Caco-2 (cell line): ENCODE data around the gene SEMA4G. TPM values are rescaled to one million over a fixed set of nuclear protein-coding genes. Genes with fewer than 3 reads are reported as not detected.
A peak's percentile ranks its signal among the peaks of the same experiment; 100 is the strongest.

Experiments used
- BruUV-seq: library from RNA; stranded (reverse); fragments of 400-500 nt; replicated peaks from 2 replicates; lab custom pipeline; 2021; lab: Mats Ljungman, UMichigan
- CTCF ChIA-PET: fragments of 300-600 bp; sonication (Branson Sonifier 250); formaldehyde crosslinking; loops from one replicate; lab custom pipeline; 2022; ENCODE audit warnings: antibody characterized with exemption; lab: Charles Lee
- POLR2A ChIA-PET: fragments of 300-600 bp; sonication (Branson Sonifier 250); formaldehyde crosslinking; loops from one replicate; lab custom pipeline; 2022; ENCODE audit warnings: antibody characterized with exemption; lab: Charles Lee
- DNase-seq, 2 experiments: peaks; one replicate each; pipeline versions ENCODE4 v3.0.0 to v3.0.0-alpha.2; 2020 to 2022
- H3K27me3 ChIP-seq: replicated peaks from 2 replicates; pipeline ENCODE4 v1.6.0; 2011; ENCODE audit warnings: low read length; ENCODE audit not compliant: control insufficient read depth, insufficient read depth
- H3K36me3 ChIP-seq: 2 replicates; pipeline ENCODE4 v1.5.1; 2011; ENCODE audit warnings: low read length; ENCODE audit not compliant: control insufficient read depth, insufficient read depth
- H3K4me1 ChIP-seq: fragments of 250-450 bp; sonication (Bioruptor Pico); 2 replicates; pipeline ENCODE4 v1.5.1; 2020; ENCODE audit warnings: mild to moderate bottlenecking
- H3K4me3 ChIP-seq: 2 replicates; pipeline ENCODE4 v1.5.1; 2011; ENCODE audit warnings: low read depth, mild to moderate bottlenecking, control low read depth, low read length
- H3K9me3 ChIP-seq: fragments of 250-450 bp; sonication (Bioruptor Pico); 2 replicates; pipeline ENCODE4 v1.5.1; 2020; ENCODE audit warnings: mild to moderate bottlenecking, moderate library complexity
- H3K27ac Mint-ChIP-seq: one replicate; pipeline ENCODE4 v1.8.0; 2022; ENCODE audit warnings: mixed read lengths; ENCODE audit not compliant: unreplicated experiment
- H3K27me3 Mint-ChIP-seq: one replicate; pipeline ENCODE4 v1.8.0; 2022; ENCODE audit warnings: mixed read lengths; ENCODE audit not compliant: insufficient read depth, unreplicated experiment
- H3K36me3 Mint-ChIP-seq: one replicate; pipeline ENCODE4 v1.8.0; 2022; ENCODE audit warnings: mild to moderate bottlenecking, mixed read lengths; ENCODE audit not compliant: insufficient read depth, unreplicated experiment
- H3K4me1 Mint-ChIP-seq: one replicate; pipeline ENCODE4 v1.8.0; 2022; ENCODE audit warnings: low read depth, mixed read lengths; ENCODE audit not compliant: unreplicated experiment
- H3K4me3 Mint-ChIP-seq: one replicate; pipeline ENCODE4 v1.8.0; 2022; ENCODE audit warnings: mild to moderate bottlenecking, moderate library complexity, mixed read lengths; ENCODE audit not compliant: unreplicated experiment
- H3K9me3 Mint-ChIP-seq: one replicate; pipeline ENCODE4 v1.8.0; 2022; ENCODE audit warnings: mixed read lengths; ENCODE audit not compliant: unreplicated experiment
- intact Hi-C: fragments of 100-400 bp; cut with micrococcal nuclease; formaldehyde crosslinking; loops from one replicate; pipeline ENCODE4 v1.10.0; 2022; ENCODE audit not compliant: unreplicated experiment
- total RNA-seq: library from RNA; stranded (reverse); gene quantifications from 2 replicates; pipeline ENCODE4 v1.2.3, GENCODE V29; 2022
- TF ChIP-seq, protein P1 (sequence below), 2 experiments: fragments of 200-600 bp in 1 of 2; IDR thresholded peaks; 1 replicate in 1 of 2; 2 replicates in 1 of 2; pipeline versions ENCODE4 v1.5.1 to v1.8.0; 2011 to 2022; ENCODE audit warnings: antibody characterized with exemption in 1 of 2, control low read depth in 1 of 2, inconsistent platforms in 1 of 2, low read depth in 1 of 2, low read length in 1 of 2, mild to moderate bottlenecking in 1 of 2, moderate library complexity in 1 of 2; ENCODE audit not compliant: insufficient read depth in 1 of 2, severe bottlenecking in 1 of 2, unreplicated experiment in 1 of 2

Gene SEMA4G
- total RNA-seq, 1 experiment from 2014 or later = 81.2 TPM

DNA sequence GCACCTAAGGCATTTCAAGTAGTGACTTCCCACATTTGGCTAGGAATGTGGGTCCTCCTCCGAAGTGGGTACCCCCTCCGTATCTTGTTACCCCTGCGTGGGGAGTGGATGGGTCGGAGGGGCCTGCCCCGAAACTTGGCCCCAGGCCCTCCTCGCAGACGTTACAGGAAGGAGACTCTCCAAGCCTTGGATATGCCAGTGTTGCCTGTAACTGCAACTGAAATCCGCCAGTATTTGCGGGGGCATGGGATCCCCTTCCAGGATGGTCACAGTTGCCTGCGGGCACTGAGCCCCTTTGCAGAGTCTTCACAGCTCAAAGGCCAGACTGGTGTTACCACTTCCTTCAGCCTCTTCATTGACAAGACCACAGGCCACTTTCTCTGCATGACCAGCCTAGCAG, 18.9 kb downstream of the SEMA4G start:
- peak overlapping the region; percentile 44 for H3K4me3 ChIP-seq
- H3K27me3 Mint-ChIP-seq = no peaks in the 10 kb centered on the region
- H3K9me3 Mint-ChIP-seq = no peaks in the 10 kb centered on the region
- H3K4me1 ChIP-seq = peaks cover 4% of the 10 kb centered on the region
- peak overlapping the region; percentile 89 for H3K27ac Mint-ChIP-seq
- TF ChIP-seq, protein P1, sequence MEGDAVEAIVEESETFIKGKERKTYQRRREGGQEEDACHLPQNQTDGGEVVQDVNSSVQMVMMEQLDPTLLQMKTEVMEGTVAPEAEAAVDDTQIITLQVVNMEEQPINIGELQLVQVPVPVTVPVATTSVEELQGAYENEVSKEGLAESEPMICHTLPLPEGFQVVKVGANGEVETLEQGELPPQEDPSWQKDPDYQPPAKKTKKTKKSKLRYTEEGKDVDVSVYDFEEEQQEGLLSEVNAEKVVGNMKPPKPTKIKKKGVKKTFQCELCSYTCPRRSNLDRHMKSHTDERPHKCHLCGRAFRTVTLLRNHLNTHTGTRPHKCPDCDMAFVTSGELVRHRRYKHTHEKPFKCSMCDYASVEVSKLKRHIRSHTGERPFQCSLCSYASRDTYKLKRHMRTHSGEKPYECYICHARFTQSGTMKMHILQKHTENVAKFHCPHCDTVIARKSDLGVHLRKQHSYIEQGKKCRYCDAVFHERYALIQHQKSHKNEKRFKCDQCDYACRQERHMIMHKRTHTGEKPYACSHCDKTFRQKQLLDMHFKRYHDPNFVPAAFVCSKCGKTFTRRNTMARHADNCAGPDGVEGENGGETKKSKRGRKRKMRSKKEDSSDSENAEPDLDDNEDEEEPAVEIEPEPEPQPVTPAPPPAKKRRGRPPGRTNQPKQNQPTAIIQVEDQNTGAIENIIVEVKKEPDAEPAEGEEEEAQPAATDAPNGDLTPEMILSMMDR (IDR thresholded peaks at IDR 0.05; ENCODE audit: insufficient read depth in 1 of 2, low read depth in 1 of 2, low read length in 1 of 2, severe bottlenecking in 1 of 2, unreplicated experiment in 1 of 2) = no peak
- H3K4me3 Mint-ChIP-seq = peak overlapping the region; percentile 100
- H3K36me3 ChIP-seq = peaks cover 2% of the 10 kb centered on the region
- POLR2A ChIA-PET = no interaction called here
- H3K36me3 Mint-ChIP-seq = peaks cover 56% of the 10 kb centered on the region
- peaks cover 10% of the 10 kb centered on the region for H3K4me1 Mint-ChIP-seq
- no peaks in the 10 kb centered on the region for H3K9me3 ChIP-seq
- DNase-seq = no peak
- CTCF ChIA-PET = interaction anchor here (0.5 to 1.3 kb wide), 2 partner anchors 9 to 53 kb away, joined by 4 to 6 read pairs; no protein-coding TSS in a partner anchor
- intact Hi-C loops = no loop called here
- H3K27me3 ChIP-seq = no peaks in the 10 kb centered on the region
- no TSS peak for BruUV-seq

DNA sequence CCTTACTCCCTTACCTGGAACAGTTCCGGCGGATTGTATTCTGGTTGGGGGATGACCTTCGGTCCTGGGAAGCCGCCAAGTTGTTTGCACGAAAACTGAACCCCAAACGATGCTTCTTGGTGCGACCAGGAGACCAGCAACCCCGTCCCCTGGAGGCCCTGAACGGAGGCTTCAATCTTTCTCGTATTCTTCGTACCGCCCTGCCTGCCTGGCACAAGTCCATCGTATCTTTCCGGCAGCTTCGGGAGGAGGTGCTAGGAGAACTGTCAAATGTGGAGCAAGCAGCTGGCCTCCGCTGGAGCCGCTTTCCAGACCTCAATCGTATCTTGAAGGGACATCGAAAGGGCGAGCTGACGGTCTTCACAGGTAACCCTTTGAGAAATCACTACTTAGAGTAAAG, 19.8 kb downstream of the SEMA4G start:
- Mint-ChIP-seq H3K27ac (no peak overlapping the region), H3K9me3 (no peaks in the 10 kb centered on the region), H3K27me3 (no peaks in the 10 kb centered on the region), H3K4me1 (peaks cover 16% of the 10 kb centered on the region), H3K36me3 (peaks cover 60% of the 10 kb centered on the region), H3K4me3 (no peak overlapping the region)
- Histone ChIP-seq H3K4me1 (peaks cover 4% of the 10 kb centered on the region), H3K36me3 (no peaks in the 10 kb centered on the region; the same call in none of the 2 replicates), H3K9me3 (no peaks in the 10 kb centered on the region), H3K27me3 (no peaks in the 10 kb centered on the region), H3K4me3 (no peak overlapping the region)
- ChIA-PET POLR2A (no interaction called here), CTCF (interaction anchor here (1.3 kb wide), 1 partner anchor 8 kb away, joined by 6 read pairs; no protein-coding TSS in a partner anchor)
- DNase-seq = no peak
- BruUV-seq = no TSS peak
- TF ChIP-seq, protein P1 (IDR thresholded peaks at IDR 0.05; ENCODE audit: insufficient read depth in 1 of 2, low read depth in 1 of 2, low read length in 1 of 2, severe bottlenecking in 1 of 2, unreplicated experiment in 1 of 2) = no peak
- intact Hi-C loops = no loop called here

DNA sequence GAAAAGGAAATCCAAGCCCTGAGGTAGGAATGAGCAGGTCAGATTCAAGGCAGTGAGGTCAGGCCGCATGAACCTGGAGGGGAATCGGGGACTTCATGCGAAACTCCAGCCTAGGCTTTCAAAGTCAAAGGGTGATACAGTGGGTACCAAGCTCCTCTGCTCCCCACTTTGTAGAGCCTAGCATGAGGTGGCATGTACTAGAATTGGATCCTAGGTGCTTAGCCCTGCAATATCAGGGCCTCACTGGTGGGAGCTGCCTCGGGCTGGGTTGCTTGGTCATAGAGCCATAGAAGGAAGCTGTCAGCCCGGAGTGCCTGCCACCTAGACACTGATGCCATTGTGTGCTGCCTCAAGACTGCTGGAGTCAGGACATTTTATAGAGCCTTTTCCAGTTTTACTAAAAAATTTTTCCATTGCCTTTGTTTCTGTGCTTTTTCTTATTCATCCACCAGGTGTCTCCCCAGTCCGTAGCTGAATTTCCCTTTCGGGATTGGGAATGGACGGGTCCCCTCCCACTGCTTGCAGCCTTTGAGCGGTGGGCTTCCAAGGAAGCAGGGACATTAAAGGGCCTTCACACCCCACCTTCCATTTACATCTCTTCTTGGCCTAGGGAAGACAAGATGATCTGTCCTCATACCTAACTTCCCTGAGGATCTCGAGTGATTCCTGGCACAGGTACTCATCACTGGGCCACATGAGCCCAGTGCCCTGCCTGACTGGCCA, 24.8 kb downstream of the SEMA4G start:
- peaks cover 12% of the 10 kb centered on the region for H3K4me1 Mint-ChIP-seq
- TF ChIP-seq, protein P1 (IDR thresholded peaks at IDR 0.05; ENCODE audit: insufficient read depth in 1 of 2, low read depth in 1 of 2, low read length in 1 of 2, severe bottlenecking in 1 of 2, unreplicated experiment in 1 of 2) = peak; percentile 59 to 77
- BruUV-seq = TSS peak; percentile 53
- H3K4me1 ChIP-seq = peaks cover 12% of the 10 kb centered on the region
- no peaks in the 10 kb centered on the region for H3K27me3 ChIP-seq
- no peaks in the 10 kb centered on the region for H3K27me3 Mint-ChIP-seq
- ChIA-PET CTCF (interaction anchor here (0.5 to 7.1 kb wide), 4 partner anchors 21 to 120 kb away, joined by 3 to 58 read pairs (median 4); partner anchors contain the start of genes PDZD7 and SFXN3), POLR2A (no interaction called here)
- H3K36me3 Mint-ChIP-seq = peaks cover 55% of the 10 kb centered on the region
- H3K36me3 ChIP-seq = peaks cover 1% of the 10 kb centered on the region
- no peaks in the 10 kb centered on the region for H3K9me3 Mint-ChIP-seq
- H3K4me3 Mint-ChIP-seq = no peak overlapping the region
- peak overlapping the region; percentile 43 for H3K27ac Mint-ChIP-seq
- peak in 1 of 2 experiments; percentile 57 for DNase-seq
- H3K9me3 ChIP-seq = no peaks in the 10 kb centered on the region
- H3K4me3 ChIP-seq = no peak overlapping the region
- intact Hi-C loops = no loop called here
